Peyer's patch (tissue), 4 donors: ENCODE measurements around the gene PCYOX1L.
A peak's percentile ranks its signal among the peaks of the same experiment; 100 is the strongest.

Source experiments
- CTCF ChIP-seq, 6 experiments: fragments of 450-650 bp in 4 of 6; fragments of 200-600 bp in 2 of 6; sonication (generic) in 1 of 6; IDR thresholded peaks; one replicate each; pipeline ENCODE4 v1.5.1; 2017 to 2019; ENCODE audit warnings: antibody characterized with exemption in 6 of 6, mild to moderate bottlenecking in 3 of 6, moderate library complexity in 1 of 6
- POLR2A ChIP-seq, 2 donors: fragments of 450-650 bp; IDR thresholded peaks; one replicate each; pipeline ENCODE4 v1.5.1; 2017; ENCODE audit warnings: antibody characterized with exemption in 2 of 2, mild to moderate bottlenecking in 2 of 2, moderate library complexity in 2 of 2

GRCh38 chr5:149381986-149382338, 24.1 kb downstream of the PCYOX1L start:
- TF ChIP-seq CTCF (IDR thresholded peaks at IDR 0.05) (peak; percentile 71 to 87 (median 86)), POLR2A (IDR thresholded peaks at IDR 0.05) (no peak)
